ENCODE measurements around the gene CHCHD3.

Gene CHCHD3

DNA sequence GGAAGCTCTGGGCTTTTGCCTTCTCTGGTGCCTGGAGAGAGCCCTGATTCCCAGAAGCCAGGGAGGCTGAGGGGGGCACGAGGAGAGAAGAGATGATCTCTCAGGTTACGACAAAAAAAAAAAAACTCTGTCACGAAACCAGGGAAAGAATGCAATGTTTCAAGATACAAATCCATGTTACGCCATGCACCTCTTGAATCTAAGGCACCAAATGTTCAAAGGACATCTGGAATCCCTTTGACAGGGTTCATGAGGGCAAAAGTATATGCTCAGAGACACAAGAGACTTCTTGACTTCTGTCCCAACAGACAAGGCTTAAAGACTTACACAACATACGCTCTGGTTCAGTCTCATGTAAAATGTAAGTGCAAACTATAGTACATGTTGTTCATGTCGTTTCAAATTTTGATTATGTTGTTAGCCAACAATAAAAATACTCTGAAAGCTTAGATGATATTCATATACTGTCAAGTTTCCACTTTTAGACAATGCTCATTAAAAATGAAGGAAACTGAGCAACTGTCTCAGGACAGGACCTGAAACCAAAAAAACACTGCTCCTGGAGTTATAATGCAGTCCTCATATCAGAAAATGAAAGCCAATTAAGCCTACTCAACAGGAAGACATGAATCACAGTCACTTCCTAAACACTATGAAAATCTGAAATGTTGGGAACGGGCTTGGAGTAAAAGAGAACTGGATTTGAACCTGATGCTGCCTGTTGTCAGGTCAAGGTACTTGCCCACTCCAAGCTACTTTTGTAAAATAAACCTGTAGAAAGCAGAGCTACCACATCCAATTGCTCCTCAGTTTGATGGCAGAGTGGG is 72.3 kb downstream of the CHCHD3 start:
- peaks cover 6 to 15% of the 10 kb centered on the region in 2 donors for H3K9me3 Mint-ChIP-seq
- H3K4me3 Mint-ChIP-seq = no peak overlapping the region
- peaks cover 6% of the 10 kb centered on the region for H3K4me1 Mint-ChIP-seq
- H3K27ac Mint-ChIP-seq = no peak overlapping the region
- no peaks in the 10 kb centered on the region for H3K27me3 Mint-ChIP-seq
- ATAC-seq (no peak), DNase-seq (no peak)

DNA sequence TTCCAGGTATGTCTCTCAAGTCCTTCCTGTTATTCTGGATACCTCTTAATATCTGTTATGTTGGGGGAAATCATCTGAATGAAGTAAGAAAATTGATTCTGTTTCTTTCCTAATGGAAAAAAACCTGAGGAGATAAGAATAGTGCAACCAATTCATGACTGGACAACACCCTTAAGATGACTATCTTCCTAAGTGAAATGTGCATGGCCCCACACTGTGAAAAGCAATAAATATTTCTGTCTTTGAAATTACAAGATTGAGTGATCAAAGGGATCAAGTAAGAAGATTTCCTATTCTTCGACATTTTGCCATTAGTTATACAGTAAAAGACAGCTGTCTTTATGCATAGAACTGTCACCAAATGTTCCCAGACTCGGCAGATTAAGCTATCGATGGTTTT is 73.9 kb downstream of the CHCHD3 start:
- ATAC-seq = no peak
- Mint-ChIP-seq H3K27ac (no peak overlapping the region), H3K9me3 (peaks cover 6 to 15% of the 10 kb centered on the region in 2 donors), H3K4me3 (no peak overlapping the region), H3K4me1 (peaks cover 15% of the 10 kb centered on the region), H3K27me3 (no peaks in the 10 kb centered on the region)
- DNase-seq = no peak

DNA sequence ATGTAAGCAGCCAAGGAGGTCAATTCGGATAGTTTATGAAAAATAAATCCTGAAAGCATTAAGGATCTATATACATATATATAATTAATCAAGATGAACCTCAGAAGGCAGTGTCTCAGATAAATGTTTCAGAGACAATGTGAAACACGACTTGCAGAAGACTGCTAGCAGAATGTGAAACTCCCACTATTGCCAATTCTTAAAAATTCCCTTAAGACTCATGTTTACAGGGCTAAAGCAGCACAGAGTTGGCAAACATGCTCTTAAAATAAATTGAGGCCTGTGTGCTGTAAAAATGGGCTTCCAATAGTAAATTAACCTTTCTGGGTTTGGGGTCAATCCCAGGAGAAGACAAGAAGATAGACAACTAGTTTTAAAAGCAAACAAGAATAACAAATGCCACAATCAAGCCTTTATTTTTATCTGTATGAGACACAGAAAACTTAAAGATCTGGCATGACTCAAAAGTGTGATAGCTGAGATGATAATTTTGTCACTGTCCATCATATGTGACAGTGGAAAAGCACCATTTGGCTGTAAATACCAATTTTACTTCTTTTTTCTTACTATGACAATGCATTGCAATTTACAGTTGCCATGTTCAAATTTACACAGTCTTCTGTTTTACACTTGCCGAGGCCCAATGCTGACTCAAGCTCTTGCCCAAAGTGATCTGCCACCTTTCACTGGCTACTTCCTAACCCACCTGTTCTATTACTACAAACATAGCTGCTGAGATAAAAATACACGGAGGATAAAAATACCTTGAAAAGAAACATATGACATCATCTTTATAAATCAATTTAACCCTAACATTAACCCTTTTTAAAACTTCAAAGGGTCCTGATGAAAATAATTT is 78.6 kb downstream of the CHCHD3 start:
- peaks cover 6 to 15% of the 10 kb centered on the region in 2 donors for H3K9me3 Mint-ChIP-seq
- no peak overlapping the region for H3K4me3 Mint-ChIP-seq
- H3K4me1 Mint-ChIP-seq = peaks cover 21% of the 10 kb centered on the region
- H3K27ac Mint-ChIP-seq = no peak overlapping the region
- no peak for ATAC-seq
- no peak for DNase-seq
- no peaks in the 10 kb centered on the region for H3K27me3 Mint-ChIP-seq

DNA sequence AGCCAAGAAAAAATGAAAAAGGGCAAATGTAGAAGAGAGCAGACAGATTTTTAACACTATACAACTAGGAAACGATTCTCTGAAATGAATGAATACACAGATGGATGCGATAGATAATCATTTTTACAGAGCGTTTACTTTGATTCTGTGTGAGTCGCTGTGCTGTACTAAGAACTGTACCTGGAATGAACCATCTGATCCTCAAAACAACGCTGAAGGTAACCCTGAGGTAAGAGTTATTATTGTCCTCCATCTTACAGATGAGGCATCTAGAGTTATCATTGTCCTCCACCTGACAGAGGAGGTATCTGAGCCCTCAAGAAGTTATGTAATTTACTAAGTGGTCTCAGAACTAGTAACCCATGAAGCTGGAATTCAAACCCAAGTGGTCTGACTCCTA is 80.2 kb downstream of the CHCHD3 start:
- Mint-ChIP-seq H3K27me3 (no peaks in the 10 kb centered on the region), H3K27ac (peak overlapping the region in 1 of 2 donors; percentile 31), H3K4me3 (no peak overlapping the region), H3K9me3 (peaks cover 0 to under 1% of the 10 kb centered on the region in 2 donors), H3K4me1 (peaks cover 21% of the 10 kb centered on the region)
- no peak for DNase-seq
- ATAC-seq = no peak

DNA sequence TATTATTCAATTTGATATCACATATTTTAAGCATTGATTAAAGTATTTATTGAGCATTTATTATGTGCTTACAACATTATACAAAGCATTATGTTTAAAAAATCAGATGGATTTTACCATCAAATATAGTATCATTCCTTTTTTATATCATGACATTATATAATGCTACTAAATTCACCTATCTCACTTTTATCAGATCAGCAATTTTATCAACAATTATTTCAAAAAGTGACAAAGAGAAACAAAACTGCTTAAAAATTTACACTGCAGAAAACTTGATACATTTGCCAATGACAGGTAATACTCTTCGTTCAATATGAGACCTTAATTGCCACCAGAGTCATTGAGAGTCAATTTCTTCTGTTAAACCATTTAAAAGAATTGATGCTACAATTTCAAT is 82.0 kb downstream of the CHCHD3 start:
- ATAC-seq (no peak), DNase-seq (no peak)
- Mint-ChIP-seq H3K4me3 (no peak overlapping the region), H3K27me3 (no peaks in the 10 kb centered on the region), H3K27ac (no peak overlapping the region), H3K9me3 (no peaks in the 10 kb centered on the region), H3K4me1 (peaks cover 35% of the 10 kb centered on the region)

DNA sequence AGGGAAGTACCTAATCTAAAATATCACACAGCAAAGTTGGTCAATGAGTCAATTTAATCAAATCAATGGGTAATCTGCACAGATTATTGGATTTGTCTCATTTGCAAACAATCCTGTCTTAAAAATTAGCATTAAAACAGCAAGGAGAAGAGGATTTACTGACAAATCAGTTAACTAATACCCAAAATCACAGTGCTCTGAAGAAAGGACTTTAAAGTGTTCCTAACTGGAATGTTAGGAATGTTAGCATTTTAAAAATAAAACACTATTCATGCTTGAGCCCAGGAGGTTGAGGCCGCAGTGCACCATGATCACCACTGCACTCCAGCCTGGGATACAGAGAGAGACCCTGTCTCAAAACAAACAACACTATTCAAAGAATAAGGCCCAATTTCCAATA is 83.1 kb downstream of the CHCHD3 start:
- Mint-ChIP-seq H3K9me3 (no peaks in the 10 kb centered on the region), H3K4me1 (peaks cover 37% of the 10 kb centered on the region), H3K27ac (no peak overlapping the region), H3K27me3 (no peaks in the 10 kb centered on the region), H3K4me3 (no peak overlapping the region)
- DNase-seq (no peak), ATAC-seq (no peak)

DNA sequence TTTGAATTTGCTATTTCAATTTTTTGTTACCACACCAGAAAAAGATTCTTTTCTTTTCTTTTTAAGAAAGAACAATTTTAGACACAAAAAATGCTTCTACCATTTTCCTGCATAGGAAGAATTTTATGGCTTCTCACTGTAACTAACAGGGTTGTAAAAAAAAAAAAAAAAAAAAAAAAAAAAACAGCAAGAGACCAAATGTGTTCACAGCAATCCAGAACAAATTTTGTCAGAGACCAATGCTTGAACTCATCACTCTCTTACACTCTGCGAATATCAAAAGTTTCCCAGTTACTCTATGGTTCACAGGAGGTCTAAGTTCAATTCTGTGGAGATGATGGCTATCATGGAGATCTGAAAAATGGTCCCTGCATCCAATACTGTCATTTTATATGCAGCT is 84.4 kb downstream of the CHCHD3 start:
- no peak overlapping the region for H3K27ac Mint-ChIP-seq
- no peak for ATAC-seq
- H3K27me3 Mint-ChIP-seq = no peaks in the 10 kb centered on the region
- DNase-seq = no peak
- H3K9me3 Mint-ChIP-seq = no peaks in the 10 kb centered on the region
- H3K4me3 Mint-ChIP-seq = no peak overlapping the region
- H3K4me1 Mint-ChIP-seq = peaks cover 26% of the 10 kb centered on the region

DNA sequence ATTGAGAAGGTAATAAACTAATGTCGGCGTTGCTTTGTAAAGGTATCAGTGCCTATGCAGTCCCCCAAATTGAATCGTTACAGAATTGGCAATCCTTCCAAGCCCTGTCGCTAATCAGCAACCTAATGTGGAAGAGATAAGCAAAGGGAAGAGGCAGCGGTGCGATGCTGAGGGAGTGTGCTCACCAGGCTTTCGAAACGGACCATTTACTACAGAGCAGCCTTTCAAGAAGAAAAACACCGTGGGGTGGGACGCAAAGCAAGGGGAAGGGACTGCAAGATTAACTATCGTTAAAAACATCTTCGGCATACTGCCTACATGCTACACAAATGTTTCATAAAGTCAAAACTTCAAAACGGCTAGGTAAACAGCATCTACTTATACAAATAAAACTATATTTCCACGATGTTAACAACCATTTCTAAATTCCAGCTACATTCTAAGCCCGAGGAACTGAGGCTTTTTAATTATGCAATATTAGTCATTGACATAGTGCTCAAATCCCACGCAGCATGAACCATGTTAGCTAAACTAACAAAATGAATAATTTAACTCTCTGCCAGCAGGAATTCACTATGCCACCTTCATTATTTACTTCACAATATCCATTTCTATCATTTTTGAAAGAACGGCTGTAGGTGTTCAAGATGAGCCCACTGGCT is 85.2 kb downstream of the CHCHD3 start:
- ATAC-seq (no peak), DNase-seq (no peak)
- no peaks in the 10 kb centered on the region for H3K9me3 Mint-ChIP-seq
- H3K27me3 Mint-ChIP-seq = no peaks in the 10 kb centered on the region
- no peak overlapping the region for H3K4me3 Mint-ChIP-seq
- no peak overlapping the region for H3K27ac Mint-ChIP-seq
- peaks cover 25% of the 10 kb centered on the region for H3K4me1 Mint-ChIP-seq

DNA sequence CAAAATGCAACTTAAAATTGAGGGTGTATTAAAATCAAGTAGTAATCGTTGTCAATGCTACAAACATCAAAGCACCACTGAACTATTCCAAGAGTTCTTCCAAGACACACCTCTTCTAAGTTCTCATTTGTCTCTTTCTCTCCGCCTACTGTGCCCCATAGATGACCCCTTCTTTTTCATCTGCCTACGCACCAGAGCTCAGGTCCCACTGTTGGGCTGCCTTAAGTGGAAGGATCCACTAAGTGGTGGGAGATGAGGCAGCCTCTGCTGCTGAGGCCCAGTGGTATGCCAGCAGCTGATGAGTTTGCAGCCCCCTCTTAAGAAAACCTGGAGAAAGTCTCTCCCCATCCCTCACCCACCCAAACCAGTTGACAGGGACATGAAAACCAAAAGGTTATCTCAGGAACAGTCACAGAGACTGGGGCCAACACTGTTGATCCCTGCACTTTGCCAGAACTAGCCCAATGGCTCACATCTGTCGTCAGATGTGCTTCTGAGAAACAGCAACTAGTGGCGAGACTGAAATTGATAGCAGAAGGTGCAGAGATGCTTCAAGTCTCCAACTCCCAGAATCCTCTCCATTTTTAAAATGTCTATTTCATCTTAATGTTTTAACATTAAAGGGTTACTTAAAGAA is 88.4 kb downstream of the CHCHD3 start:
- no peaks in the 10 kb centered on the region for H3K9me3 Mint-ChIP-seq
- no peak overlapping the region for H3K27ac Mint-ChIP-seq
- no peaks in the 10 kb centered on the region for H3K27me3 Mint-ChIP-seq
- ATAC-seq (no peak), DNase-seq (no peak)
- H3K4me3 Mint-ChIP-seq = no peak overlapping the region
- H3K4me1 Mint-ChIP-seq = peaks cover 17% of the 10 kb centered on the region

DNA sequence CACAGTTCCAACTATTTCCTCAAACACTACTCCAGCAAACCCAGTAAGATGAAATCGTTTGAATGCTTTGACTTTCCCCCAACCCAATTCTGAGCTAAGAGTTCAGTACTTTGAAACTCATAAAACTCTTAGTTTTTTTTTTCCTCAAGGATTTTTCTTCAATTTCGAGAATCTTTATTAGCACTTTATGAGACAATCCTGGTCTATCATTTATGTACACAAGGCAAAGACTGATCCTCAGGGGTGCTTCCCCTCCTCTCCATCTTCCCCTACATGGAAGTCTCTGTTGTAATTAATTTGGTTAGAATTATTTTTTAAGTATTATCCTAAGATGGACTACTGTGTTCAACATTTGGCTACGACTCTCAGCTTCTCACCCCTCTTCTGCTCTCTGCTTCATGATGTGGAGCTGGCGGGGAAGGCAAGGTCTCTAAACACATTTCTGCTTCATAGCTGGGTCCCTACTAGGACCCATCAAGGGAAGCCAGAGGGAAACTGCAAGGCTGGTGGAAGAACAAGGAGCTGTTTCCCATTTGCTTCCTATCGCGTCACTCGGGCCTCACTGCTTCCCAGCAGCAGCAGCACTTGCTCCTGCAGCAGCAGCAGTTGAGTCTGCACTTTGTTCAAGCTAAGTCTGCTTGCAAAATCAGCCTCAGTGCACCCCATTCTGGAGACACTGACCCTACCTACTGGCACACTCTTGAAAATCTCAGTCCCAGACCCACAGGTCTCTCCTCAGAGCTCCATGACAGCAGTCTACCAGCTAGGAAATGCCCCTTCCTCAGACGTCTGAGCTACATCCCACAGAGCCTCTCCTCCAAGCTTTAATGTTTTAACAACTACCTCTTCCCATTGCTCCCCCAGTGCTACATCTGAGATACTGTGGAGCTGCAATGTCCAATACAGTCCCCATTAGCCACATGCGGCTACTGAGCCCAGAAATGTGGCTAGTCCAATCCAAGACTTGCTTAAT is 90.0 kb downstream of the CHCHD3 start:
- DNase-seq (no peak), ATAC-seq (no peak)
- no peak overlapping the region for H3K4me3 Mint-ChIP-seq
- H3K4me1 Mint-ChIP-seq = peaks cover 17% of the 10 kb centered on the region
- peaks cover 5 to 6% of the 10 kb centered on the region in 2 donors for H3K9me3 Mint-ChIP-seq
- H3K27ac Mint-ChIP-seq = no peak overlapping the region
- H3K27me3 Mint-ChIP-seq = no peaks in the 10 kb centered on the region

DNA sequence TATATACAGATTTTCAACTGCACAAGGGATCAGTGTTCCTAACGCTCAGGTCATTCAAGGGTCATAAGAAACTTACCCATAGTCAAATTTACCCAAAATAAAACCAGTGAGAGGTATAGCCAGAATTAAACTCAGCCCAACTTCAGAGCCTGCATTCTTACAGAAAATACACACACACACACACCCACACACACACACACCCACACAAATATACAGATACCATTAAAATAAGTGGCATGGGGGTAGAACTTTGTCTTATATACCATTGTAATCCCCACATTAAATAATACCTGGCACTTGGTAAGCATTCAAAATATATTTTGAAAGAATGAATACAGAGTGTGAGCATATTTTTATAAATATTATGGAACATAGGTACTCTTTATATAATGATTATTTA is 93.8 kb downstream of the CHCHD3 start:
- peaks cover 5 to 13% of the 10 kb centered on the region in 2 donors for H3K9me3 Mint-ChIP-seq
- no peaks in the 10 kb centered on the region for H3K4me1 Mint-ChIP-seq
- H3K4me3 Mint-ChIP-seq = no peak overlapping the region
- no peak for DNase-seq
- no peak overlapping the region for H3K27ac Mint-ChIP-seq
- no peaks in the 10 kb centered on the region for H3K27me3 Mint-ChIP-seq
- no peak for ATAC-seq

DNA sequence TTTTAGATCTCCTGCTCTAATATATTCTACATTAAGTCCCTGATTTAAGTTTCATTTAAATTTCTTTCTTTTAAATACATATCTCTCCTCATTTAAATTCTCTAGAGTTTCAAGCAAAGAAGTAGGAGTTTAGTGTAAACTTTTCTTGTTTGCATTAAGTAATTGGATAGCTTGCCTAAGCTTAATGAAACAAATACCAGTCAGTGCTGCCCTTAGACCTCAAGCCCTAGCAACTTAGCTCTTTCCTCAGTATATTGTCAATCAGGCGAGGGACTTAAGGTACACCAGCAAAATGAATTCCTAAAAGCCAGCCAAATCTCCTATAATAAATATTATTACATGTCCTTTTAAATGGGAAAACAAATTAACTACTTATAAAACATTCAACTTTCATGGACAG is 101.5 kb downstream of the CHCHD3 start:
- DNase-seq (no peak), ATAC-seq (no peak)
- Mint-ChIP-seq H3K9me3 (no peaks in the 10 kb centered on the region), H3K27ac (no peak overlapping the region), H3K4me3 (no peak overlapping the region), H3K4me1 (peaks cover 19% of the 10 kb centered on the region), H3K27me3 (no peaks in the 10 kb centered on the region)

DNA sequence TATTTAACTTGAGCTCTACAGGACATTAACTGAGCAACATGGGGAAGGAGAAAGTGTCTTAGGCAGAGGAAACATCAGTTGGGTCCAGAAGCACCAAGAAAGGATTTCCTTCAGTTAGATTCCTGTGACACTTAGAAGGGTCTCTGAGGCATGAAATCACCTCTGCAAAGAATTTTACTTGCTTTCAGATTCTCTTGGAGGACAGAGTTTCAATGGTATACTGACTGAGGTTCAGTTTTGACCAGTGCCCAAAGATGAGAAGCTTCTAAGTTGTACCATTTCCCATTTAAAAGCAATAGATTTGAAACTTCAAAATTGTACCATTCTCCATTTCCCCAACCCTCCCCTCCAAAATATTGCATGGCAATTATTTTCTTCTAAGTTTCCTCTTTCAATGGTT is 102.4 kb downstream of the CHCHD3 start:
- H3K27ac Mint-ChIP-seq = no peak overlapping the region
- H3K9me3 Mint-ChIP-seq = no peaks in the 10 kb centered on the region
- H3K27me3 Mint-ChIP-seq = no peaks in the 10 kb centered on the region
- DNase-seq (no peak), ATAC-seq (no peak)
- H3K4me1 Mint-ChIP-seq = peaks cover 19% of the 10 kb centered on the region
- H3K4me3 Mint-ChIP-seq = no peak overlapping the region

DNA sequence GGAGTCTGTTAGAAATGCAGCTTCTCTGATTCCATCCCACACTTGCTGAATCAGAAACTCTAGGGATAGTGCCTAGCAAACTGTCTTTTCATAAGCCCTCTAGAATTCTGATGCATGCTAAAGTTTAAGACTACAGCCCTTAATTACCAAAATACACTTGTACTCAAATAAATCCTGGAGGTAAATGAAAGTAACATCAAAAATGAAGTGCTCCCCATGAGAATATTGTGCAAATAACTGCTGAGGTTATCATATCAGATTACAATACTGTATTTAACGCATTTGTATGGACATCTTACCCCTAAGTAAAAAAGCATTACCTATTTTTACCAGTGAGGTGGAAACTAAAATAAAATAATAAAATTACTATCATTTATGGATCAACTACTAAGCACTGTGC is 104.7 kb downstream of the CHCHD3 start:
- Mint-ChIP-seq H3K4me1 (peaks cover 19% of the 10 kb centered on the region), H3K27me3 (no peaks in the 10 kb centered on the region), H3K4me3 (no peak overlapping the region), H3K9me3 (no peaks in the 10 kb centered on the region), H3K27ac (no peak overlapping the region)
- ATAC-seq = no peak
- DNase-seq = no peak

Data from stimulated activated naive CD8-positive, alpha-beta T cell treated with anti-CD3 and anti-CD28 coated beads, Interleukin-15, amount 100 ng/mL, for 72 hours (primary cell).